B cell (primary cell): ENCODE results near the gene ESD.

Source experiments
- EZH2 ChIP-seq: IDR thresholded peaks from 2 replicates; pipeline ENCODE4 v1.6.1; 2012; ENCODE audit warnings: borderline replicate concordance, low read depth, mild to moderate bottlenecking, moderate library complexity, low read length; ENCODE audit not compliant: insufficient read depth, poor library complexity, severe bottlenecking
- TF ChIP-seq, protein P1 (sequence below): fragments of 200-600 bp; IDR thresholded peaks from one replicate; pipeline ENCODE4 v1.8.0; 2022; ENCODE audit warnings: antibody characterized with exemption, mild to moderate bottlenecking

DNA sequence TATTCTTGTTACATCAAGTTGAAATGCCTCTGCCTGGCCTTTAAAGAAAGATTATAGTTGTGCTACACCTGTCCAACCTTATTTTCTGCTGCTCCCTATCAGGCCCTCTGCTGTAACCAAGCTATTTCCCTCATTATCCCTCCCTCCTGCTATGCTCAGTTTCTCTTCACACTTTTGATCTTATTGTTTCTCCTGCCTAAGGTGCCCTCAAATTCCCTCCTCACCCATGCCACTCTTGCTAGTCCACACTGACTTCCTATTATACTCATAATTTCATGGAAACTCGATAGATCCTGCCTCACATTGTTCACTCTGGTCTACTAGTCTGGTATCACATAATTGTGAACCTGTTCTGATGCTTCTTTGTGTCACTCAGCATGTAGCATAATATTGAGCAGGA, 19.4 kb upstream of the ESD start:
- TF ChIP-seq EZH2, result no peak
- TF ChIP-seq, protein P1, sequence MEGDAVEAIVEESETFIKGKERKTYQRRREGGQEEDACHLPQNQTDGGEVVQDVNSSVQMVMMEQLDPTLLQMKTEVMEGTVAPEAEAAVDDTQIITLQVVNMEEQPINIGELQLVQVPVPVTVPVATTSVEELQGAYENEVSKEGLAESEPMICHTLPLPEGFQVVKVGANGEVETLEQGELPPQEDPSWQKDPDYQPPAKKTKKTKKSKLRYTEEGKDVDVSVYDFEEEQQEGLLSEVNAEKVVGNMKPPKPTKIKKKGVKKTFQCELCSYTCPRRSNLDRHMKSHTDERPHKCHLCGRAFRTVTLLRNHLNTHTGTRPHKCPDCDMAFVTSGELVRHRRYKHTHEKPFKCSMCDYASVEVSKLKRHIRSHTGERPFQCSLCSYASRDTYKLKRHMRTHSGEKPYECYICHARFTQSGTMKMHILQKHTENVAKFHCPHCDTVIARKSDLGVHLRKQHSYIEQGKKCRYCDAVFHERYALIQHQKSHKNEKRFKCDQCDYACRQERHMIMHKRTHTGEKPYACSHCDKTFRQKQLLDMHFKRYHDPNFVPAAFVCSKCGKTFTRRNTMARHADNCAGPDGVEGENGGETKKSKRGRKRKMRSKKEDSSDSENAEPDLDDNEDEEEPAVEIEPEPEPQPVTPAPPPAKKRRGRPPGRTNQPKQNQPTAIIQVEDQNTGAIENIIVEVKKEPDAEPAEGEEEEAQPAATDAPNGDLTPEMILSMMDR, result no peak
